H1 (cell line): ENCODE results near the gene NADK. TPM values are rescaled to one million over a fixed set of nuclear protein-coding genes. Genes with fewer than 3 reads are reported as not detected.

ENCODE experiments used
- BRCA1 ChIP-seq: IDR thresholded peaks from 2 replicates; pipeline ENCODE4 v1.6.1; 2012; ENCODE audit warnings: low read depth, low read length, improper control_type of control experiment
- EP300 ChIP-seq, 2 experiments: IDR thresholded peaks; 1 replicate in 1 of 2; 2 replicates in 1 of 2; pipeline ENCODE4 v1.6.1; 2011 to 2012; ENCODE audit warnings: low read depth in 2 of 2, low read length in 2 of 2, mild to moderate bottlenecking in 2 of 2, borderline replicate concordance in 1 of 2, inconsistent platforms in 1 of 2, moderate library complexity in 1 of 2
- FOSL1 ChIP-seq: IDR thresholded peaks from 2 replicates; pipeline ENCODE4 v1.6.1; 2011; ENCODE audit warnings: mild to moderate bottlenecking, low read depth, low read length, moderate library complexity; ENCODE audit not compliant: insufficient read depth
- POLR2AphosphoS5 ChIP-seq: IDR thresholded peaks from 2 replicates; pipeline ENCODE4 v1.6.1; 2011; ENCODE audit warnings: low read depth, low read length
- RFX5 ChIP-seq: IDR thresholded peaks from 2 replicates; pipeline ENCODE4 v1.6.1; 2011; ENCODE audit warnings: low read depth, low read length, improper control_type of control experiment, borderline replicate concordance
- TAF1 ChIP-seq: IDR thresholded peaks from 2 replicates; pipeline ENCODE4 v1.6.1; 2011; ENCODE audit warnings: mild to moderate bottlenecking, low read depth, low read length
- polyA plus RNA-seq, 7 experiments: library from polyadenylated mRNA; depleted of rRNA in 3 of 7; stranded (reverse) in 5 of 7; unstranded in 2 of 7; fragments of >200 nt in 5 of 7; fragments of 200-250 nt in 2 of 7; gene quantifications; 1 replicate in 5 of 7; 2 replicates in 1 of 7; 4 replicates in 1 of 7; pipeline versions ENCODE4 v1.2.1 to v1.2.3, GENCODE V29; 2011 to 2013; ENCODE audit warnings: missing spikeins in 2 of 7, mixed read lengths in 2 of 7
- total RNA-seq: library from RNA; stranded (reverse); fragmentation: NEBNext Ultra II Directional; extraction: Animal tissue kit (Norgen Biotek cat#: 25700); gene quantifications from 2 replicates; pipeline ENCODE4 v1.2.1, GENCODE V29; 2021

Gene NADK
- total and polyA plus RNA-seq, 2 of the 8 experiments (the other 6 are each of a cell fraction or from before 2014, with no cell fraction given): 78.0 to 89.7 TPM

GRCh38 chr1:1809489-1809888, 31.2 kb upstream of the NADK start (continued):
- TF ChIP-seq FOSL1 (no peak), BRCA1 (no peak), TAF1 (no peak), RFX5 (no peak), POLR2AphosphoS5 (no peak), EP300 (IDR thresholded peaks at IDR 0.05; ENCODE audit: borderline replicate concordance in 1 of 2, low read depth in 2 of 2, low read length in 2 of 2) (no peak)
